HG03354 (cell line): Measurements from ENCODE around the gene SGCG.

ENCODE experiments used
- ATAC-seq: cut with Tn5 transposase; IDR thresholded peaks from one replicate; pipeline ENCODE4 v1.9.1; 2021; ENCODE audit warnings: mild to moderate bottlenecking; ENCODE audit not compliant: unreplicated experiment, poor library complexity, severe bottlenecking

The SGCG gene

GRCh38 chr13:23322353-23323336, 141.9 kb downstream of the SGCG start:
- ATAC-seq: no peak

GRCh38 chr13:23323946-23324709, 143.3 kb downstream of the SGCG start:
- no peak for ATAC-seq

GRCh38 chr13:23325191-23325590, 144.4 kb downstream of the SGCG start:
- ATAC-seq: no peak

- no peak for ATAC-seq
Observed at GRCh38 chr13:23330356-23330755, 149.6 kb downstream of the SGCG start.

GRCh38 chr13:23339225-23339624, 158.4 kb downstream of the SGCG start:
- no peak for ATAC-seq

- no peak for ATAC-seq
Observed at GRCh38 chr13:23344931-23345595, 164.3 kb downstream of the SGCG start.

- ATAC-seq: no peak
Observed at GRCh38 chr13:23347601-23348000, 166.8 kb downstream of the SGCG start.

GRCh38 chr13:23348262-23349127, 167.7 kb downstream of the SGCG start:
- ATAC-seq: no peak

- no peak for ATAC-seq
Observed at GRCh38 chr13:23349161-23349897, 168.6 kb downstream of the SGCG start.

- no peak for ATAC-seq
Observed at GRCh38 chr13:23350009-23350408, 169.2 kb downstream of the SGCG start.

GRCh38 chr13:23352161-23352560, 171.4 kb downstream of the SGCG start:
- ATAC-seq: no peak

- ATAC-seq: no peak
Observed at GRCh38 chr13:23354520-23354919, 173.7 kb downstream of the SGCG start.

- ATAC-seq: no peak
Observed at GRCh38 chr13:23356368-23356767, 175.6 kb downstream of the SGCG start.

GRCh38 chr13:23357349-23357748, 176.6 kb downstream of the SGCG start:
- no peak for ATAC-seq

GRCh38 chr13:23359882-23360281, 179.1 kb downstream of the SGCG start:
- no peak for ATAC-seq

- ATAC-seq: no peak
Observed at GRCh38 chr13:23365652-23366051, 184.9 kb downstream of the SGCG start.

GRCh38 chr13:23367907-23368306, 187.1 kb downstream of the SGCG start:
- no peak for ATAC-seq

GRCh38 chr13:23372264-23372906, 191.6 kb downstream of the SGCG start:
- no peak for ATAC-seq
